ENCODE measurements around the gene MARF1. TPM values are rescaled to one million over a fixed set of nuclear protein-coding genes. Genes with fewer than 3 reads are reported as not detected.
A peak's percentile ranks its signal among the peaks of the same experiment; 100 is the strongest.

The MARF1 gene
- total and polyA plus RNA-seq, 9 of the 15 experiments (the other 6 are each of a cell fraction or from before 2014, with no cell fraction given): 4.7 to 33.2 (median 11.7) TPM

GRCh38 chr16:15642557-15643047, 352 bp downstream of the MARF1 start (continued):
- no peak for TF ChIP-seq MLLT1 (IDR thresholded peaks at IDR 0.05)
- TF ChIP-seq DACH1 (IDR thresholded peaks at IDR 0.05; ENCODE audit: partially characterized antibody): peak; percentile 92
- TF ChIP-seq HOXB6 (CRISPR knock-in tag; IDR thresholded peaks at IDR 0.05; ENCODE audit: borderline replicate concordance): no peak
- no peak for TF ChIP-seq ZBTB40 (IDR thresholded peaks at IDR 0.05)
- no peak for TF ChIP-seq ZBTB40 (CRISPR knock-in tag; IDR thresholded peaks at IDR 0.05)
- no peak for TF ChIP-seq ZNF77 (CRISPR knock-in tag; IDR thresholded peaks at IDR 0.05)
- TF ChIP-seq RAD21 (CRISPR knock-in tag; conservative IDR thresholded peaks at IDR 0.05 in 1 of 2, IDR thresholded peaks at IDR 0.05 in 1 of 2): peak; percentile 68 to 73
- 0 out of 2 replicates have a peak, but pooled peaks have one; percentile 48 for TF ChIP-seq EP300 (IDR thresholded peaks at IDR 0.05; ENCODE audit: low read length)
- peak in 1 of 2 experiments; percentile 63; a peak in 2 of 4 replicates for TF ChIP-seq HDAC1 (IDR thresholded peaks at IDR 0.05)
